ENCODE results near the gene PLPPR1.

DNA sequence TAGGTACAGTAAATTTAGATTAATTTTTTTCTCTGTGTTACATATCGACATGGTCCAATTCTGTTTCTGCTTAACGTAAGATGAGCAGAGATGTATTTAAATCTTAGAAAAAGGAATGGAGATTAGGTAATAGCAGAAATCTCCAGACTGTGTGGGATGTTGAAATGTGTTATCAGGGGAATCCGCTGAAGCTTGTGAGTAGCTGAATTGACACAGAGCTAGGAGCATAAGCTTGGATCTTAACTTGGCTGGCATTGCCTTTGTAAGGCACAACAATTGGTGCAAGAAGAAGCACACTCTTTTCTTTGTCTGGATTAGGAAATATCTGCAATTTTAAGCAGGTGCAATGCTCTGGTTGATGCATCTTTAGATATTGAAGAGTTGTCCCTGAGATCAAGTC lies 53.1 kb downstream of the PLPPR1 start:
- TF ChIP-seq, protein P1, sequence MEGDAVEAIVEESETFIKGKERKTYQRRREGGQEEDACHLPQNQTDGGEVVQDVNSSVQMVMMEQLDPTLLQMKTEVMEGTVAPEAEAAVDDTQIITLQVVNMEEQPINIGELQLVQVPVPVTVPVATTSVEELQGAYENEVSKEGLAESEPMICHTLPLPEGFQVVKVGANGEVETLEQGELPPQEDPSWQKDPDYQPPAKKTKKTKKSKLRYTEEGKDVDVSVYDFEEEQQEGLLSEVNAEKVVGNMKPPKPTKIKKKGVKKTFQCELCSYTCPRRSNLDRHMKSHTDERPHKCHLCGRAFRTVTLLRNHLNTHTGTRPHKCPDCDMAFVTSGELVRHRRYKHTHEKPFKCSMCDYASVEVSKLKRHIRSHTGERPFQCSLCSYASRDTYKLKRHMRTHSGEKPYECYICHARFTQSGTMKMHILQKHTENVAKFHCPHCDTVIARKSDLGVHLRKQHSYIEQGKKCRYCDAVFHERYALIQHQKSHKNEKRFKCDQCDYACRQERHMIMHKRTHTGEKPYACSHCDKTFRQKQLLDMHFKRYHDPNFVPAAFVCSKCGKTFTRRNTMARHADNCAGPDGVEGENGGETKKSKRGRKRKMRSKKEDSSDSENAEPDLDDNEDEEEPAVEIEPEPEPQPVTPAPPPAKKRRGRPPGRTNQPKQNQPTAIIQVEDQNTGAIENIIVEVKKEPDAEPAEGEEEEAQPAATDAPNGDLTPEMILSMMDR (IDR thresholded peaks at IDR 0.05): no peak
- TF ChIP-seq POLR2AphosphoS5 (IDR thresholded peaks at IDR 0.05; ENCODE audit: low read depth, low read length) (no peak), TCF7L2 (IDR thresholded peaks at IDR 0.05; ENCODE audit: low read depth, low read length) (no peak), SIN3A (IDR thresholded peaks at IDR 0.05; ENCODE audit: borderline replicate concordance, insufficient read depth, low read depth, low read length) (no peak)
- TF ChIP-seq, protein P2, sequence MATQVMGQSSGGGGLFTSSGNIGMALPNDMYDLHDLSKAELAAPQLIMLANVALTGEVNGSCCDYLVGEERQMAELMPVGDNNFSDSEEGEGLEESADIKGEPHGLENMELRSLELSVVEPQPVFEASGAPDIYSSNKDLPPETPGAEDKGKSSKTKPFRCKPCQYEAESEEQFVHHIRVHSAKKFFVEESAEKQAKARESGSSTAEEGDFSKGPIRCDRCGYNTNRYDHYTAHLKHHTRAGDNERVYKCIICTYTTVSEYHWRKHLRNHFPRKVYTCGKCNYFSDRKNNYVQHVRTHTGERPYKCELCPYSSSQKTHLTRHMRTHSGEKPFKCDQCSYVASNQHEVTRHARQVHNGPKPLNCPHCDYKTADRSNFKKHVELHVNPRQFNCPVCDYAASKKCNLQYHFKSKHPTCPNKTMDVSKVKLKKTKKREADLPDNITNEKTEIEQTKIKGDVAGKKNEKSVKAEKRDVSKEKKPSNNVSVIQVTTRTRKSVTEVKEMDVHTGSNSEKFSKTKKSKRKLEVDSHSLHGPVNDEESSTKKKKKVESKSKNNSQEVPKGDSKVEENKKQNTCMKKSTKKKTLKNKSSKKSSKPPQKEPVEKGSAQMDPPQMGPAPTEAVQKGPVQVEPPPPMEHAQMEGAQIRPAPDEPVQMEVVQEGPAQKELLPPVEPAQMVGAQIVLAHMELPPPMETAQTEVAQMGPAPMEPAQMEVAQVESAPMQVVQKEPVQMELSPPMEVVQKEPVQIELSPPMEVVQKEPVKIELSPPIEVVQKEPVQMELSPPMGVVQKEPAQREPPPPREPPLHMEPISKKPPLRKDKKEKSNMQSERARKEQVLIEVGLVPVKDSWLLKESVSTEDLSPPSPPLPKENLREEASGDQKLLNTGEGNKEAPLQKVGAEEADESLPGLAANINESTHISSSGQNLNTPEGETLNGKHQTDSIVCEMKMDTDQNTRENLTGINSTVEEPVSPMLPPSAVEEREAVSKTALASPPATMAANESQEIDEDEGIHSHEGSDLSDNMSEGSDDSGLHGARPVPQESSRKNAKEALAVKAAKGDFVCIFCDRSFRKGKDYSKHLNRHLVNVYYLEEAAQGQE (IDR thresholded peaks at IDR 0.05; ENCODE audit: insufficient read depth in 1 of 2, low read depth in 2 of 2, low read length in 1 of 2): no peak

All from Panc1 (cell line).